IMR-90 (cell line): ENCODE data around the gene TNS2.

ENCODE experiments used
- CHD1 ChIP-seq: IDR thresholded peaks from 2 replicates; pipeline ENCODE4 v1.6.1; 2012; ENCODE audit warnings: low read depth, low read length, improper control_type of control experiment
- CTCF ChIP-seq: conservative IDR thresholded peaks from 2 replicates; pipeline ENCODE4 v1.5.1; 2012; ENCODE audit warnings: mild to moderate bottlenecking, low read depth, low read length, improper control_type of control experiment
- MXI1 ChIP-seq: IDR thresholded peaks from 2 replicates; pipeline ENCODE4 v1.6.1; 2012; ENCODE audit warnings: low read depth, mild to moderate bottlenecking, low read length, moderate library complexity, borderline replicate concordance
- POLR2A ChIP-seq: IDR thresholded peaks from 2 replicates; pipeline ENCODE4 v1.6.1; 2012; ENCODE audit warnings: mild to moderate bottlenecking, low read depth, low read length
- RAD21 ChIP-seq: IDR thresholded peaks from 2 replicates; pipeline ENCODE4 v1.6.1; 2012; ENCODE audit warnings: low read length, improper control_type of control experiment
- SMC3 ChIP-seq: fragments of 150-350 bp; IDR thresholded peaks from 2 replicates; pipeline ENCODE4 v1.6.1; 2016; ENCODE audit warnings: low read depth, mild to moderate bottlenecking, antibody characterized with exemption, low read length, moderate library complexity

GRCh38 chr12:53078425-53079225 lies 28.8 kb downstream of the TNS2 start:
- TF ChIP-seq RAD21 (no peak), POLR2A (no peak), CTCF (no peak), CHD1 (no peak), SMC3 (no peak), MXI1 (0 out of 2 replicates have a peak, but pooled peaks have one; percentile 61)
